ENCODE results near the gene STK39. TPM values are rescaled to one million over a fixed set of nuclear protein-coding genes. Genes with fewer than 3 reads are reported as not detected.

The STK39 gene
- total and polyA plus RNA-seq, 9 of the 15 experiments (the other 6 are each of a cell fraction or from before 2014, with no cell fraction given) = 0.19 to 0.76 (median 0.51) TPM

DNA sequence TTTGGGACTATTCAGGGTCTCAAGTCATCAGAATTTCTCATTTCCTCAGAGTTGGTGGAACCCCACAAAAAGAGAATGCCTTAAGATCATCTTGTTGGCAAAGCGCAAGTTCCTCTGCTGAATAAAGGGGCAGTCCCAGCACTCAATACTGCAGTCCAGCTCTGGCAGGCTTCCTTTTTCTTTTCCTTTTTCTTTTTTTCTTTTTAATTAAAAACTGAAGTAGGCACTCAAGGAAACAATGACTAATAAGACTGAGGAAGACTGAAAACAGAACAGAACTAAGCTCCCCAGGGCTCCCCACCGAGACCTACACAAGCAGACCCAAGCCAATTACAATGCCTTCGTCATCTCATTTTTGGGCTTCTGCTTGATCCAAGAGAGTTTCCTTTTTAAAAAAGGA is 82.0 kb downstream of the STK39 start (continued):
- TF ChIP-seq SRSF3 (IDR thresholded peaks at IDR 0.05; ENCODE audit: insufficient read depth, low read length) (no peak), NFE2 (IDR thresholded peaks at IDR 0.05; ENCODE audit: low read depth) (no peak)

DNA sequence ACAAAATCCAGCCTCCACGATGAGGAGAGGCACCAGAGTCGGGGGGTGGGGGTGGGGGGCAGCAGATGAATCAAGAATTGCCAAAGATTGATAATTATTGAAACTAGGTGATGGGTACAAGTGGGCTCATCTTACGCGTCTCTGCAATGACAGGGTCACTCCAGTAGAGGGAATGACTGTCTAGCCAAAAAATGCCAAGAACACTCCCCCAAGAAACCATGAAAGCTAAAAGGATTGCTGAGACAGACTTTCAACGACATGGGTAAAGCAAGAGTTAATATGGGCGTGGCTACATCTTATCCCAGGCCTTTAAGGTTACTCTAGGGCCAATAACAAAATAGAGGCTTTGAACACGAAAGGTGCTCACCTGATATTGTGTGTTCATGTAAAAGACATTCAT is 86.5 kb downstream of the STK39 start:
- Histone ChIP-seq H3K9me1 (ENCODE audit: control insufficient read depth, insufficient read depth, low read length) (no peaks in the 10 kb centered on the region), H3K9ac (ENCODE audit: insufficient read depth in 1 of 2, low read depth in 2 of 2, low read length in 2 of 2) (no peak overlapping the region), H3K27me3 (ENCODE audit: control insufficient read depth in 2 of 2, insufficient read depth in 2 of 2, low read length in 2 of 2) (peaks cover 0 to 7% of the 10 kb centered on the region in 2 experiments; a peak in 2 of 5 replicates), H3K79me2 (ENCODE audit: control insufficient read depth, insufficient read depth, low read length) (no peaks in the 10 kb centered on the region), H3K4me1 (replicated peaks in 1 of 2; ENCODE audit: control insufficient read depth in 2 of 2, insufficient read depth in 2 of 2, low read length in 2 of 2) (no peaks in the 10 kb centered on the region), H3K9me3 (replicated peaks; ENCODE audit: control insufficient read depth, insufficient read depth, low read depth, low read length) (no peaks in the 10 kb centered on the region), H3K36me3 (ENCODE audit: control insufficient read depth, insufficient read depth, low read length) (no peaks in the 10 kb centered on the region), H3K4me2 (ENCODE audit: insufficient read depth, low read length) (no peak overlapping the region), H3K4me3 (no peak overlapping the region), H4K20me1 (replicated peaks; ENCODE audit: control insufficient read depth, insufficient read depth, low read length) (no peaks in the 10 kb centered on the region), H3K27ac (ENCODE audit: extremely low read depth, low read depth, low read length) (no peak overlapping the region), H2AFZ (ENCODE audit: low read depth, low read length) (no peak overlapping the region)
- BruUV-seq (replicated peaks) = no TSS peak
- ATAC-seq (peak; percentile 79), DNase-seq (ENCODE audit: extremely low read depth in 1 of 4, low spot score in 3 of 4) (peak; percentile 24 to 35 (median 30)), FAIRE-seq (no peak)
- ChIA-PET CTCF (ENCODE audit: low intra/inter-chr PET ratio) (no interaction called here), POLR2A (interaction anchor here (0.6 kb wide), 2 partner anchors 20 to 310 kb away, joined by 3 to 4 read pairs; no protein-coding TSS in a partner anchor)
- intact Hi-C loops (cut with micrococcal nuclease) (loop anchor here (2.0 to 10.0 kb wide), 2 partner anchors 176 to 544 kb away; no protein-coding TSS in a partner anchor), in situ Hi-C loops (cut with MboI) (no loop called here)
- WGBS (ENCODE audit: insufficient coverage, low coverage, missing lambda C conversion rate) = 0% methylated on average over 7 of the region's 7 CpGs
- TF ChIP-seq ZNF407 (IDR thresholded peaks at IDR 0.05; ENCODE audit: low read depth) = no peak
- no peak for TF ChIP-seq MTA1 (IDR thresholded peaks at IDR 0.05; ENCODE audit: borderline replicate concordance)

Data from K562 (cell line).